Left ventricle myocardium inferior (tissue), 1 donor: ENCODE measurements around the gene GET4. TPM values are rescaled to one million over a fixed set of nuclear protein-coding genes. Genes with fewer than 3 reads are reported as not detected.
A peak's percentile ranks its signal among the peaks of the same experiment; 100 is the strongest.

Source experiments
- DNase-seq: peaks from one replicate; pipeline ENCODE4 v3.0.0-alpha.2; 2020
- H3K27ac ChIP-seq: fragments of 200-600 bp; replicated peaks from 2 replicates; pipeline ENCODE4 v1.8.0; 2021
- H3K27me3 ChIP-seq: fragments of 200-600 bp; 2 replicates; pipeline ENCODE4 v1.8.0; 2021; ENCODE audit warnings: low read depth
- H3K36me3 ChIP-seq: fragments of 200-600 bp; 2 replicates; pipeline ENCODE4 v1.8.0; 2021
- H3K4me1 ChIP-seq: fragments of 200-600 bp; 2 replicates; pipeline ENCODE4 v1.8.0; 2021
- H3K4me3 ChIP-seq: fragments of 200-600 bp; 2 replicates; pipeline ENCODE4 v1.8.0; 2021; ENCODE audit warnings: mild to moderate bottlenecking, moderate library complexity
- H3K9me3 ChIP-seq: fragments of 200-600 bp; replicated peaks from 2 replicates; pipeline ENCODE4 v1.8.0; 2021
- CTCF ChIP-seq: fragments of 200-600 bp; IDR thresholded peaks from 2 replicates; pipeline ENCODE4 v1.8.0; 2021; ENCODE audit warnings: antibody characterized with exemption, mild to moderate bottlenecking, borderline replicate concordance
- intact Hi-C: fragments of 100-400 bp; cut with micrococcal nuclease; formaldehyde crosslinking; loops from one replicate; pipeline ENCODE4 v1.11.0; 2022
- total RNA-seq: library from RNA; stranded (reverse); fragmentation: NEBNext Ultra II Directional; extraction: Animal tissue kit (Norgen Biotek cat#: 25700); gene quantifications from one replicate; pipeline ENCODE4 v1.2.1, GENCODE V29; 2021
- donor health status: DM: no; HTN: yes; CAD: no; lungs with severe emphysema.

Gene GET4
- total RNA-seq, 1 donor from 2014 or later, result 22.9 TPM

DNA sequence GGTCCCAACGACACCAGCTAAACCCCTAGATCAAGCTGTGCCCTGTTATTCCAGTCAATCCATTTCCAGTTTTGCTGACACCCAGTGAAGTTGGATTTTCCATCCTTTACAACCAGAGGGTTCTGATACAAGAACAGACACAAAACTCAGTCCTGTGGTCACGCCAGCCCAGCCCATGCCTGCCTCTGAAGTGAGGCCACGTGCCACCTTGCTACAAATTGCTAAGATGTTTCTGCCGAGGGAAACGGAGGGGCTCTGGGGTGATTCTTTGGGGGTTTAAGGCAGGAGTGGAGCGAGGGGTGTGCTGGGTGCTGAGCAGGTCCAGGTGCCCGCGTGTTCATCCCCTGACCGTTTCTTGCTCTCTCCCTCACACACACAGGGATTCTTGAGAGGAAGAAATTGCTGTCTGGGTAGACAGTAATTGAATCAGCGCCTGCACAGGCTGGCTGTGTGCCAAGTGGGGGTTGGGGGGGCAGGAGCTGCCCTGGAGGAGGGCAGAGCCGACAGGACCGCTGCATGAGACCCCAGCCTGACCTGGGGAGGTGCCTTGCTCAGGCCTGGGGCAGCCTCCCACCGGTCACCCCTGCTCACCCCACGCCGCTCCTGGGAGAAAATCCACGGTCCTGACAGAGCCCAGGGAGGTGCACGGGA is 40.1 kb downstream of the GET4 start:
- intact Hi-C loops, result no loop called here
- H3K9me3 ChIP-seq, result no peaks in the 10 kb centered on the region
- no peak for DNase-seq
- H3K4me1 ChIP-seq, result peaks cover 7% of the 10 kb centered on the region
- no peak overlapping the region for H3K27ac ChIP-seq
- no peaks in the 10 kb centered on the region for H3K36me3 ChIP-seq
- H3K27me3 ChIP-seq, result peaks cover 4% of the 10 kb centered on the region
- H3K4me3 ChIP-seq, result peak overlapping the region; percentile 19
- no peak for TF ChIP-seq CTCF

DNA sequence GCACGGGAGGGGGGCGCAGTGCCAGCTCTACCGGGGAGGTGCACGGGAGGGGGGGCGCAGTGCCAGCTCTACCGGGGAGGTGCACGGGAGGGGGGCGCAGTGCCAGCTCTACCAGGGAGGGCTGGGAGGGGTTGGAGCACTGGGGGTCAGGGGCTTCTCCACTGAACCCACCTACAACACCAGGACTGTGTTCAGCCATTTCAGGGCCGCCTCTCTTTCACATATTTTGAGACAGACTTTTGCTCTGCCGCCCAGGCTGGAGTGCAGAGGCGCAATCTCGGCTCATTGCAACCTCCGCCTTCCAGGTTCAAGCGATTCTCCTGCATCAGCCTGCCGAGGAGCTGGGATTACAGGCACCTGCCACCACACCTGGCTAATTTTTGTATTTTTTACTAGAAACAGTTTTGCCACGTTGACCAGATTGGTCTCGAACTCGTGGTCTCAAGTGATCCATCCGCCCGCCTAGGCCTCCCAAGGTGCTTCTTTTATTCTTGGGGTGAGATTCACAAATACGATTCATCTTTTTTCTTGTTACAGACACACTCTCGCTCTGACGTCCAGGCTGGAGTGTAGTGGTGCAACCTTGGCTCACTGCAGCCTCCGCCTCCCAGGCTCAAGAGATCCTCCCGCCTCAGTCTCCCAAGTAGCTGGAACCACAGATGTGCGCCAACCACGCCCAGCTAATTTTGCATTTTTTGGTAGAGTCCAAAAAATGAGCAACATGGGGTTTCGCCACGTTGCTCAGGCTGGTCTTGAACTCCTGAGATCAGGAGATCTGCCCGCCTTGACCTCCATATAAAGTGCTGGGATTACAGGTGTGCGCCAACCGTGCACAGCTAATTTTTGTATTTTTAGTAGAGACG is 41.1 kb downstream of the GET4 start:
- DNase-seq, result no peak
- intact Hi-C loops, result no loop called here
- Histone ChIP-seq H3K4me3 (no peak overlapping the region), H3K9me3 (no peaks in the 10 kb centered on the region), H3K27ac (no peak overlapping the region), H3K4me1 (peaks cover 7% of the 10 kb centered on the region), H3K36me3 (no peaks in the 10 kb centered on the region), H3K27me3 (peaks cover 15% of the 10 kb centered on the region)
- no peak for TF ChIP-seq CTCF

- Histone ChIP-seq H3K27ac (no peak overlapping the region), H3K36me3 (no peaks in the 10 kb centered on the region), H3K4me1 (peaks cover 8% of the 10 kb centered on the region), H3K4me3 (no peak overlapping the region), H3K9me3 (no peaks in the 10 kb centered on the region), H3K27me3 (peaks cover 15% of the 10 kb centered on the region)
- TF ChIP-seq CTCF, result no peak
- DNase-seq, result no peak
- intact Hi-C loops, result no loop called here
Measured at GRCh38 chr7:918118-918425, 41.7 kb downstream of the GET4 start.

DNA sequence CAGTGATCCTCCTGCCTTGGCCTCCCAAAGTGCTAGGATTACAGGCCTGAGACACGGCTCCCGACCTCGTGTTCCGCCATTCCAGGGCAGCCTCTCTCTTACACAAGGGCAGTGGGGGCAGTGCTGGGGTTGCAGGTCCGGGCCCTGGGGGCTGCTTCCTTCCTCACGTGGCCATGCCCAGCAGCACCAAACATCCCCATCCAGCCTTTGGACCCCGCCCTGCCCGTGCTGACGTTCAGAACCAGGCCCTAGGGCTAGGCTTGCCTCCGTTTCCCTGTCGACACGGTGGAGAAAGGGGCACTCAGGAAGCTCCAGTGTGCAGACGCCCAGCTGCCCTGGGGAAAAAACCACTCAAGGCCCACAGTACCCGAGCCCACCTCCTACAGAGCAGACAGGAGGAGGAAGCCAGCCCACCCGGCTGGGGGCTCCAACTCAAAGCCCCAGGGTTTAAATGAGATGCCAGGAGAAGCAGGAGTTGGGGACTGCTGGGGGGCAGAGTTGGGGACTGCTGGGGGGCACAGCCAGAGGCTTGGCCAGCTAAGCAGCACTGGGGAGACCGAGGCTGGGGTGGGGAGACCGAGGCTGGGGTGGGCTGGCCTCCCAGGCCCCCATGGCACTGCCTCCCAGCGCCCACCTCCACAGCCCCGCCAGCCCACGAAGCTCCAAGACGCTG is 42.2 kb downstream of the GET4 start:
- intact Hi-C loops, result no loop called here
- Histone ChIP-seq H3K36me3 (no peaks in the 10 kb centered on the region), H3K4me1 (peaks cover 13% of the 10 kb centered on the region), H3K4me3 (no peak overlapping the region), H3K9me3 (no peaks in the 10 kb centered on the region), H3K27ac (no peak overlapping the region), H3K27me3 (peaks cover 17% of the 10 kb centered on the region)
- no peak for TF ChIP-seq CTCF
- peak; percentile 2 for DNase-seq

DNA sequence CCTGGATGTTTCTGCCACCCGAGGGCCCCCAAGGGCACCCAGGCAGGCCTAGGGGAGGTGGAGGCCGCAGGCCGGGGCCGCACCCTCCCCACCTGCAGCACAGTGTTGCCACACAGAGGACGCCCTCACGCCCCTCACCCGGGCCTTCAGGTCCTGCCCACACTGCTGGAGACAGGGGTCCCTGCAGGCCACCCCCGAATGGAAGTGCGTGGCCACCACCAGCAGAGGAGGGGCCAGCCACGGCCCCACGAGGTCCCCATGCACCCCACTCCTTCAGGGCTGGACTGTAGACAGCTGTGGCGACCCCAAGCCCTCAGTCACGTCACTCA is 42.7 kb downstream of the GET4 start:
- TF ChIP-seq CTCF, result no peak
- no peak overlapping the region for H3K27ac ChIP-seq
- DNase-seq, result peak; percentile 7
- peaks cover 15% of the 10 kb centered on the region for H3K4me1 ChIP-seq
- intact Hi-C loops, result no loop called here
- H3K36me3 ChIP-seq, result no peaks in the 10 kb centered on the region
- no peak overlapping the region for H3K4me3 ChIP-seq
- no peaks in the 10 kb centered on the region for H3K9me3 ChIP-seq
- H3K27me3 ChIP-seq, result peaks cover 19% of the 10 kb centered on the region
